ENCODE measurements around the gene CCDC87.

DNA sequence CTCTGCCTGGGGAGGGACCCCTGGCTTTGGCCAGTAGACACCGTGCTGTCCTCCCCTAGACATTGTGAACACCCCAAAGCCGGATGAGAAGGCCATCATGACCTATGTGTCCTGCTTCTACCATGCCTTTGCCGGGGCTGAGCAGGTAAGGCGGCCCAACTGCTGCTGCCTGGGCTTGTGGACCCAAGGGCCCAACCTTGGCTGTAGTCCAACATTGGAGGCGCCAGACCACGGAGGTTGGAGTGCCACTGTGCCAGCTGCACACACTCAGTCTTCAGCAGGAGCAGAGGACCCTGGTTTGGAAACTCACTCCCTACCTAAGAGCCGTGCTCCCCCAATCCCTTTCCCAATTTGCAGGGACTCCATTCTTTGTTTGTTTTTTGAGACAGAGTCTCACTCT lies 36.8 kb downstream of the CCDC87 start:
- TF ChIP-seq, protein P1, sequence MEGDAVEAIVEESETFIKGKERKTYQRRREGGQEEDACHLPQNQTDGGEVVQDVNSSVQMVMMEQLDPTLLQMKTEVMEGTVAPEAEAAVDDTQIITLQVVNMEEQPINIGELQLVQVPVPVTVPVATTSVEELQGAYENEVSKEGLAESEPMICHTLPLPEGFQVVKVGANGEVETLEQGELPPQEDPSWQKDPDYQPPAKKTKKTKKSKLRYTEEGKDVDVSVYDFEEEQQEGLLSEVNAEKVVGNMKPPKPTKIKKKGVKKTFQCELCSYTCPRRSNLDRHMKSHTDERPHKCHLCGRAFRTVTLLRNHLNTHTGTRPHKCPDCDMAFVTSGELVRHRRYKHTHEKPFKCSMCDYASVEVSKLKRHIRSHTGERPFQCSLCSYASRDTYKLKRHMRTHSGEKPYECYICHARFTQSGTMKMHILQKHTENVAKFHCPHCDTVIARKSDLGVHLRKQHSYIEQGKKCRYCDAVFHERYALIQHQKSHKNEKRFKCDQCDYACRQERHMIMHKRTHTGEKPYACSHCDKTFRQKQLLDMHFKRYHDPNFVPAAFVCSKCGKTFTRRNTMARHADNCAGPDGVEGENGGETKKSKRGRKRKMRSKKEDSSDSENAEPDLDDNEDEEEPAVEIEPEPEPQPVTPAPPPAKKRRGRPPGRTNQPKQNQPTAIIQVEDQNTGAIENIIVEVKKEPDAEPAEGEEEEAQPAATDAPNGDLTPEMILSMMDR (IDR thresholded peaks at IDR 0.05; ENCODE audit: extremely low read depth in 1 of 2, insufficient read depth in 1 of 2, low read depth in 1 of 2, low read length in 2 of 2): no peak
- no peak for TF ChIP-seq POLR2A (IDR thresholded peaks at IDR 0.05; ENCODE audit: low read depth, low read length)
- no peak for TF ChIP-seq EZH2 (IDR thresholded peaks at IDR 0.05; ENCODE audit: borderline replicate concordance, low read depth, low read length, severe bottlenecking)
- TF ChIP-seq, protein P2, sequence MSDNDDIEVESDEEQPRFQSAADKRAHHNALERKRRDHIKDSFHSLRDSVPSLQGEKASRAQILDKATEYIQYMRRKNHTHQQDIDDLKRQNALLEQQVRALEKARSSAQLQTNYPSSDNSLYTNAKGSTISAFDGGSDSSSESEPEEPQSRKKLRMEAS (IDR thresholded peaks at IDR 0.05; ENCODE audit: insufficient read depth, insufficient read length): no peak
- no peak for TF ChIP-seq POLR2AphosphoS5 (IDR thresholded peaks at IDR 0.05; ENCODE audit: insufficient read depth, low read depth, low read length)
